Type B pancreatic cell (in vitro differentiated cells): Measurements from ENCODE around the gene NEK5. TPM values are rescaled to one million over a fixed set of nuclear protein-coding genes. Genes with fewer than 3 reads are reported as not detected.

ENCODE experiments used
- DNase-seq: peaks from one replicate; pipeline ENCODE4 v3.0.0; 2021; ENCODE audit warnings: mixed read lengths; ENCODE audit not compliant: unreplicated experiment; ENCODE audit errors: extremely low spot score
- H3K27ac Mint-ChIP-seq: 2 replicates; pipeline ENCODE4 v1.8.0; 2021; ENCODE audit warnings: mild to moderate bottlenecking, mixed read lengths
- H3K27me3 Mint-ChIP-seq: 2 replicates; pipeline ENCODE4 v1.8.0; 2021; ENCODE audit warnings: mixed read lengths
- H3K36me3 Mint-ChIP-seq: 2 replicates; pipeline ENCODE4 v1.8.0; 2021; ENCODE audit warnings: mixed read lengths
- H3K4me1 Mint-ChIP-seq: one replicate; pipeline ENCODE4 v1.8.0; 2021; ENCODE audit warnings: mixed read lengths; ENCODE audit not compliant: unreplicated experiment
- H3K4me3 Mint-ChIP-seq: 2 replicates; pipeline ENCODE4 v1.8.0; 2021; ENCODE audit warnings: mild to moderate bottlenecking, mixed read lengths
- H3K9me3 Mint-ChIP-seq: 2 replicates; pipeline ENCODE4 v1.8.0; 2021; ENCODE audit warnings: mixed read lengths
- total RNA-seq: library from RNA; stranded (reverse); gene quantifications from 2 replicates; pipeline ENCODE4 v1.2.1, GENCODE V29; 2021; ENCODE audit warnings: low replicate concordance
- TF ChIP-seq, protein P1 (sequence below): fragments of 200-600 bp; sonication (generic); conservative IDR thresholded peaks from 2 replicates; pipeline ENCODE4 v1.5.0; 2021; ENCODE audit warnings: antibody characterized with exemption, mild to moderate bottlenecking

NEK5 gene
- total RNA-seq, 1 donor from 2014 or later = 5.2 TPM

DNA sequence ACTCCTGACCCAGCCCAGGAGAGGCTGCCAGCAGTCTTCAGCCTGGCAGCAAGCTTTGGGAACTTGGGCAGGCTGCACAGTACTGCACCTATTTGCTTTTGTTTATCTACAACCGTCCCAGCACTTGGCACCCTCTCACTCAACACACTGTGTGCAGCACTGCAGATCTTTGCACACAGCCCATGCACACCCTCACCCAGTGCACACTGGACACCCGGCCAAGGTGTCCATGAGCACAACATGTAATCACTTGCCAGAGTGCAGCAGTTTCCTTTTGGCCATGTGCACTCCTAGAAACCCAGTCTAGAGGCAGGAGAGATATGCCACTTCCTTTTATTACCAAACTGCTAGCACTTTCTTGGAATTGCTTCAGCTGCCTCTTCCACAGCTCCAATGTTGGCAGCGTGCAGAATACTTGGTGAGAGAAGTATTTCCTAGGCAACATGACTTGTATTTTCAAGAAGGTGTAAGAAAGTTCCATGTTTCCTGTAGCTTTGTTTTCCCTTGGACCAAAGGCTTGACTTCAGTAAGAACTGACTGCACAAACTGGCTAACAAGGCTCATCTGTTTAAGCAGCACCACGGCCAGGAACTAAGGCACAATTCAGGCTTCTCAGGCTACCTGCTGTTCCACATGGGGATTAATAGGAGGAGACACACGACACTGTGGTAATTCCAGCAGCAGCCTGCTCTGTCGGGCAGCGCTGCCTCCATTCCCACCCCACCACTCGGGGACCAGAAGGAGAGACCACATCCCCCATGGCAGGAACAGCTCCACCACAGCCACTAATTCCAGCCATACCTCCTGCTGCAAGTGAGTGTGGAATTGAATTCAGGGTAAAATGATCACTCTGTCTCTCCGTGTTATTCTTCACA lies 133.0 kb downstream of the NEK5 start:
- no peak for DNase-seq
- Mint-ChIP-seq H3K36me3 (no peaks in the 10 kb centered on the region), H3K4me3 (no peak overlapping the region), H3K4me1 (peaks cover 42% of the 10 kb centered on the region), H3K9me3 (no peaks in the 10 kb centered on the region), H3K27me3 (no peaks in the 10 kb centered on the region), H3K27ac (no peak overlapping the region)
- TF ChIP-seq, protein P1, sequence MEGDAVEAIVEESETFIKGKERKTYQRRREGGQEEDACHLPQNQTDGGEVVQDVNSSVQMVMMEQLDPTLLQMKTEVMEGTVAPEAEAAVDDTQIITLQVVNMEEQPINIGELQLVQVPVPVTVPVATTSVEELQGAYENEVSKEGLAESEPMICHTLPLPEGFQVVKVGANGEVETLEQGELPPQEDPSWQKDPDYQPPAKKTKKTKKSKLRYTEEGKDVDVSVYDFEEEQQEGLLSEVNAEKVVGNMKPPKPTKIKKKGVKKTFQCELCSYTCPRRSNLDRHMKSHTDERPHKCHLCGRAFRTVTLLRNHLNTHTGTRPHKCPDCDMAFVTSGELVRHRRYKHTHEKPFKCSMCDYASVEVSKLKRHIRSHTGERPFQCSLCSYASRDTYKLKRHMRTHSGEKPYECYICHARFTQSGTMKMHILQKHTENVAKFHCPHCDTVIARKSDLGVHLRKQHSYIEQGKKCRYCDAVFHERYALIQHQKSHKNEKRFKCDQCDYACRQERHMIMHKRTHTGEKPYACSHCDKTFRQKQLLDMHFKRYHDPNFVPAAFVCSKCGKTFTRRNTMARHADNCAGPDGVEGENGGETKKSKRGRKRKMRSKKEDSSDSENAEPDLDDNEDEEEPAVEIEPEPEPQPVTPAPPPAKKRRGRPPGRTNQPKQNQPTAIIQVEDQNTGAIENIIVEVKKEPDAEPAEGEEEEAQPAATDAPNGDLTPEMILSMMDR = no peak

GRCh38 chr13:51993713-51994112 lies 135.2 kb downstream of the NEK5 start:
- no peaks in the 10 kb centered on the region for H3K36me3 Mint-ChIP-seq

DNA sequence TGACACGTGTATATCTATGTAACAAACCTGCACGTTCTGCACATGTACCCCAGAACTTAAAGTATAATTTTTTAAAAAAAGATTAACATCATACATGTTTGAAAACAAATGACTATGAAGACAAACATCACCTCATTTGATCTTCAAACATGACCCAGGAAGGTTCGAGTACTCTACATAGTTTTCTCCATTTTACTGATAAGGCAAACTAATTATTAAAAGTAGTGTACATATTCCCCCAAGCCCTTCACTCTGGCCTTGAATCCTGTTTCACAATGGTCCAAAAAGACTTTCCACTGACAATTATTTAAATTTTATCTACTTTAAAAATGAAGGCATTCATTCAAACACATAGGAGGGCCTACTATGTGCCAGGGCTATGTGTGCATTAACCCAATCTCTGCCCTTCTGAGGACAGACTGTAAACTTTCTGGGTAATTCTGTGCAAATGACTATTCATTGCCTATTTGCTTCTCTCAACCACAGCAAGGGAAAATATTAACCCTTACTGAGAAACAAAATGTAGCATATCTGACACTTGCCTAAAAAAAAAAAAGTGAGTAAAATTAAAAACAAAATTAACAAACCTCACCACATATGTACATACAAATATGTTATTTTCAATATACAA lies 139.8 kb downstream of the NEK5 start:
- TF ChIP-seq, protein P1 = no peak
- no peak for DNase-seq
- no peak overlapping the region for H3K27ac Mint-ChIP-seq
- H3K4me3 Mint-ChIP-seq = no peak overlapping the region
- peaks cover 15% of the 10 kb centered on the region for H3K9me3 Mint-ChIP-seq
- H3K27me3 Mint-ChIP-seq = no peaks in the 10 kb centered on the region
- peaks cover 1% of the 10 kb centered on the region for H3K36me3 Mint-ChIP-seq
- no peaks in the 10 kb centered on the region for H3K4me1 Mint-ChIP-seq

More at GRCh38 chr13:51993713-51994112, 135.2 kb downstream of the NEK5 start:
- Mint-ChIP-seq H3K27me3 (no peaks in the 10 kb centered on the region), H3K27ac (no peak overlapping the region), H3K9me3 (no peaks in the 10 kb centered on the region), H3K4me3 (no peak overlapping the region), H3K4me1 (peaks cover 26% of the 10 kb centered on the region)
- TF ChIP-seq, protein P1 = no peak
- DNase-seq = no peak

Other genes with a start within 250 kb of the NEK5 start
- 24.0 and 27.7 TPM in 2 replicates for gene ATP7B, start 117.6 kb downstream of the NEK5 start, total RNA-seq
- 40.9 and 45.5 TPM in 2 replicates for gene ALG11, start 116.7 kb downstream of the NEK5 start, total RNA-seq
- gene UTP14C, start 104.4 kb downstream of the NEK5 start, total RNA-seq = 15.5 and 18.7 TPM in 2 replicates
- 14.7 and 28.3 TPM in 2 replicates for gene NEK3, start 30.5 kb upstream of the NEK5 start, total RNA-seq